NCI-H187 treated with DMSO at 0.1 percent for 48 hours (cell line): ENCODE data around the gene GOSR1.
"Not testable (repeated sequence)": the region's sequence is repeated elsewhere in the genome, so short reads cannot be mapped to it uniquely, and the experiment has no call there.

Source experiments
- DNase-seq: peaks from one replicate; lab custom pipeline; 2025; lab: John Stamatoyannopoulos, UW

GOSR1 gene

GRCh38 chr17:30505868-30506417, 28.7 kb downstream of the GOSR1 start:
- no peak for DNase-seq

- no peak for DNase-seq
These were observed 29.3 kb downstream of the GOSR1 start for GRCh38 chr17:30506481-30506880.

DNA sequence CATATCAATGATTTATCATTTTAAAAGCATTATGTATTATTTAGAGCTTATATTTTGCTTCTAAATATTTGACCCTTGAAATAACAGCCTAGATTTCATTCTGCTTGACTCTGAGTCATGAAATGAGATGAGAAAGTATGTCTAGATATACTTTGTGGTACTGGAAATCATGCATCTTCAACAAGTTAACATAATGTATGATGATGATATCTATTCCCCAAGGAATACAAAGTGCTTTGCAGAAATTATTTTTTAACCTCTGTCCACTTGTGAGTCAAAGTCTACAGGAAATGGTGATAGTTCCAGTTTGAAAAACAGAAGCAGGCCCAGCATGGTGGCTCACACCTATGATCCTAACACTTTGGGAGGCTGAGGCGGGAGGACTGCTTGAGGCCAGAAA, 36.1 kb downstream of the GOSR1 start:
- DNase-seq: no peak

- no peak for DNase-seq
These were observed 37.8 kb downstream of the GOSR1 start for GRCh38 chr17:30514895-30515596.

- no peak for DNase-seq
These were observed 40.6 kb downstream of the GOSR1 start for GRCh38 chr17:30517786-30518185.

GRCh38 chr17:30519166-30519565, 42.0 kb downstream of the GOSR1 start:
- no peak for DNase-seq

- DNase-seq: no peak
These were observed 42.5 kb downstream of the GOSR1 start for GRCh38 chr17:30519707-30520106.

DNA sequence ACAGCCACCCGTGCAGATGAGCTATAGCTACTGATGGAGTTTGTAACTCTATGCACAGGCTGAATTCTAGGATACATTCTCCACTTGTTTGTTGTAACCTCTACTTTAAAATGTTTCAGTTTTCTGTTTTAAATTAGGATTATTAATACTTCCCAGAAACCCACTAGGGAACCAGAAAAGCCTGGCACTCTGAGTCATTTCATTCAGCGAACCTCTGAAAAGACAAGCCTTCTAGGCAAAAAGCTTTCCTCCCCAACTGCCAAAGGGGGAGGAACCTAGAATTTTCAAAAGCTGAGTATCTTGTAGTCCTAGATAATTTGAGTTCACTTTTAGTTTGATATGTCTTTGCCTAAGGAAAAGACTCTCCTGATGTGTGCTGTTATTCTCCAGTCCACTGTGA, 43.2 kb downstream of the GOSR1 start:
- no peak for DNase-seq

DNA sequence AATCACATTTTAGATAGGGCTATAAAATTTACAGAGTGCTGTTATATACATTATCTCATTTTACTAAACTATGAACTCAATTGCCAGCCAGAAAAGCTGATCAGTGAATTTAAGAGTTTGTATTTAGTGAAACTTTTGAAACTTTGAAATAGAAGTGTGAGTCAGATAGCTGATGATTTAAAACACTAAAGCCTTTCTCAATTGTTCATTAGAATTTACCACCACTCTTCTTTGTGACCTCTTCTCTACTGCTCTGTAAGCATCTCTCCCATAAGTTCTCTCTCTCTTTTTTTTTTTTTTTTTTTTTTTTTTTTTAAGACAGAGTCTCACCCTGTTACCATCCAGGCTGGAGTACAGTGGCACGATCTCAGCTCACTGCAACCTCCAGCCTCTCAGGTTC, 43.7 kb downstream of the GOSR1 start:
- no peak for DNase-seq

DNA sequence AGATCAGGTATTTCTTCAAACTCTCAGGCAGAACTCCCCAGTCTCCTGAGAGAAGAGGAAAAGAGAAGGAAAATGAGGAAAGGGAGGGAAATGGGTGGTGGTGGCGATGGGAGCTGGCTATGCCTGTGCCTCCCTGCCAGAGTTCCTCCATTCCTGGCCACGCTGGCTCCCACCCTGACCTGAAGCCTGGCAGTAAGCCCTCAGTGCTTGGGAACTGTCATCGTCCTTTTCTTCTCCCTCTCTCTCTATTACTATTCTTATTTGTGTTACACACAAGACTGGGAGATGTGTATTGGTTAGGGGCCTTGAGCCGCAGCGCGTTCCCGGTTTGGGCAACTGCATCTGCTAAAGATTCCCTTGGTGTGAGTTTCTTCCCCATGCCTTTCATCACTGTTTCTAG, 44.6 kb downstream of the GOSR1 start:
- DNase-seq: no peak

GRCh38 chr17:30523236-30523635, 46.0 kb downstream of the GOSR1 start:
- not testable (repeated sequence) for DNase-seq

DNA sequence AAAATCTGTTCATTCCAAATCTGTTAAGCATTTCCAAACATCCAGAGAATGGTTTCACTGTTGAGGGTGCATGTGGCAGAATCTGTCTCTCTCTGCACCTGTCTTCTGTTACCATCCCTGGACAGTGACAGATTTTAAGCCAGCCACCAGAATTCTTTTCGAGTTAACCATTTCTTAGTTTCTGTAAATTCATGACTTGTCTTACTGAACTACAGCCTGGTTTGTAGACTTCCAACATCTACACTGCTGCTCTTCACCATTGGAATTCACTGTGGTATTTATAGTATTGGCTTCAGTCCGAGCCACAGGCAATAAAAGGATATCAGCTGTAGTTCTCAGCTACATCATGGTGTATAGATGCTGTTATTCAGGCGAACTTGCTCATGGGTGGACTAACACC, 47.6 kb downstream of the GOSR1 start:
- DNase-seq: no peak

- no peak for DNase-seq
These were observed 49.2 kb downstream of the GOSR1 start for GRCh38 chr17:30526401-30526800.

GRCh38 chr17:30528701-30529100, 51.5 kb downstream of the GOSR1 start:
- not testable (repeated sequence) for DNase-seq

DNA sequence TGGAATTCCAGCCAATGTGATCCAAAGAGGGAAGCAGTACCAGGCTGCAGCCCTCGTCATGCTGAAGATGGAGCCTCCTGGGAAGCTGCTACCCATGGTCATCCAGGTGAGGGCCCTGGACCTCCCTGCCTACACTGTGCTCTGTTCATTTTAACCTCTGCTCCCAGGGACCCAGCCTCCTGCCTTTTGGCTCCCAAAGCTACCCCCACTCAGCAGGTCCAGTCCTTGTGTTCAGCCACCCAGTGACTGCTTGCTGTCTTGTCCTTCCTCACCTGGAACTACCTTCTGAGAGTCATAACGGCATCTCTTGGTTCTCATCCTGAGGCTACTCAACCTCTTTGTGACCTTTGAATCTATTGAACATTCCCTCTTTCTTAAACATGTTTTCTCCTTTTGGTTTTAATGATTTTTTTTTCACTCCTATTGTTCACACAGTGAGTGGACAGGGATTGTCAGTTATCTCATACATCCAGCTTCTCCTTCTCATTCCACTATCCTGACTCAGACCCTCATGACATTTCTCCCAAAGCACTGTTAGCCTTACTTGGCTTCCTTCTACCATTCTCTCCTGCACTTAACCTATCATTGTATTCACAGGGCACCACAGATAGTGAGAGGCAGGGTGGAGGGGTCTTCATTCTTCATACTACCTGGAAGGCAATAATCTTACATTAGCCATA, 53.3 kb downstream of the GOSR1 start:
- DNase-seq: no peak

DNA sequence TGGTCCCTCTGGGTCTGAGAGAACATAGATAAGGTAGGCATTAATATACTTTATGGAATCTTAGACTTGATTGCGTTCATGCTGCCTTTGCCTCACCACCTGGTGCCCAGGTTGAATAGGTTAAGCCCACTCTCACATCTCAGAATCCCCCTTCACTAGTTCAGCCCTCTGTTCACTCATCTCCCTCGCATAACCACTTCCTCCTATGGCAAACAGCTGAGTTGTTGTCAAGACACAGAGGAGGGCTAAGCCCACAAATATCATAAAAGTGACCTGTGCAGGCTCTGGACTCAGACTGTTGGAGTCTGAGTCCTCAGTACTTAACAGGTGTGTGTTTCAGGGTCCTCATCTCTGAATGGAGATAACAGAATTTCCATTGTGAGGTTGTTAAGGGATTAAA, 55.7 kb downstream of the GOSR1 start:
- DNase-seq: no peak

DNA sequence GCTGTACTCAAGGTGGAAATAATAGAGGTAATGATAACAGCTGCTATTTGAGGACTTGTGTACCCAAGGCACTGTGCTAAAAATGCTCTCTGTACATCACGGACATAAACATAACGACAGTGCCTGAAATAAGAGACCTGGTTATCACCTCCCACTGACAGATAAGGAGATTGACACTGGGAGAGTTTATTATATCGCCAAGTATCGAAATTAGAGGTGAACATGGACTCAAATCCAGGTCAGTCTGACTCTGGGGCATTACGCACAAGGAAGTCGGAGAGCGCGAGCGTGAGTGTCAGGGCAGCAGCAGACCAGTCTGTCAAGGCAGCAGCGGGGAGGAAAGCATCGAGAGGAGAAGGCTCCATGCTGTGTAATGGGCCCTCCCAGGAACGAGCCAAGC, 57.1 kb downstream of the GOSR1 start:
- no peak for DNase-seq

DNA sequence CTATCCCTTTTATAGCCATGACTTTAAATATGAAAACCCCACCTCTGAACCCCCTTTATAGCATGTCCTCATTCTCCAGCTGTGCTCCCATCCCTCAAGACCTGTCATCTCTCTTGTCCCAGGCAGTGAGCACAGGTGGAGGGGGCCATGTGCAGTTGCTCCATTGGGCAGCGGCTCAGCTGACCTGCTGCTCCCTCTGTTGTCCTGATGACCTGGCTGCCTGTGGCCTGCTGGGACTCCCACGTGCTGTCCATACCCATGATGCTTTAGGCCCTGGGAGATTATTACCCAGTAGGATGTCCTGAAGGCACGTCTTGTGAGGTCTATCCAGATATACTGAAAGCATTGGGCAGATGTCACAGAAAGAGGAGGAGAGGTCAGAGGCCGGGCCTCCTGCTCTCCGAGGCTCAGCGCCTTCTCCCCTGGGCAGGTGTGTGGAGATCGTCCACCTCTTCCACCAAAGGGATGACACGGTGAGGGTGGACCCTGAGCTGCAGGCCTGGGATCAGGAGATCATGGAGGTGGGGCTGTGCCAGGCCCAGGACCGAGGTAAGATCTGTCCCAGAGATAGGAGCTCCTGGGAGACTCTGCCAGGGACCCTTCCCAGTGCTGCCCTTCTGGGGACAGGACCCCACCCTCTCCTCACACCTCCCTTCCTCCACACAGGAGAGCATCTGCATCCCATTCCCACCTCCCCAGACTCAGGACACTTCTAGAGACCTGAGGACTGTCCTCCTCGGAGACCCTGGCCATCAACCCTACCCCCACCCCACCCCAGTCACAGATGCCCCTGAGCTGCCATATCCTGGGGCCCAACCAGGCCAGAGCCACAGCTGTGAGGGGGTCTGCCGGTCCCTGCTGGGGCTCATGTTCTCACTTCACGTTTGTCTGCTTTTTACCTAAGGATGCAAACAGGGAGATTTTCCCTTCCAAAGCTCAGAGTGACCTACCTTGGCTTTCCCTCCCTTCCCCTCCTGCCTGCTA, 58.0 kb downstream of the GOSR1 start:
- no peak for DNase-seq

GRCh38 chr17:30536846-30537245, 59.6 kb downstream of the GOSR1 start:
- DNase-seq: not testable (repeated sequence)

DNA sequence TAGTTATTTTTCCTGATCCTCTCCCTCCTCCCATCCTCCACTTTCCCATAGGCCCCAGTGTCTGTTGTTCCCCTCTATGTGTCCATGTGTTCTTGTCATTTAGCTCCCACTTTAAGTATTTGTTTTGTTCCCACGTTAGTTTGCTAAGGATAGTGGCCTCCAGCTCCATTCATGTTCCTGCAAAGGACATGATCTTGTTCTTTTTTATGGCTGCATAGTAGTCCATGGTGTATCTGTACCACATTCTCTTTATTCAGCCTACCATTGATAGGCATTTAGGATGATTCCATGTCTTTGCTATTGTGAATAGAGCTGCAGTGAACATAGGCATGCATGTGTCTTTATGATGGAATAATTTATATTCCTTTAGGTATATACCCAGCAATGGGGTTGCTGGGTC, 60.5 kb downstream of the GOSR1 start:
- DNase-seq: not testable (repeated sequence)

- no peak for DNase-seq
These were observed 64.6 kb downstream of the GOSR1 start for GRCh38 chr17:30541802-30542201.

DNA sequence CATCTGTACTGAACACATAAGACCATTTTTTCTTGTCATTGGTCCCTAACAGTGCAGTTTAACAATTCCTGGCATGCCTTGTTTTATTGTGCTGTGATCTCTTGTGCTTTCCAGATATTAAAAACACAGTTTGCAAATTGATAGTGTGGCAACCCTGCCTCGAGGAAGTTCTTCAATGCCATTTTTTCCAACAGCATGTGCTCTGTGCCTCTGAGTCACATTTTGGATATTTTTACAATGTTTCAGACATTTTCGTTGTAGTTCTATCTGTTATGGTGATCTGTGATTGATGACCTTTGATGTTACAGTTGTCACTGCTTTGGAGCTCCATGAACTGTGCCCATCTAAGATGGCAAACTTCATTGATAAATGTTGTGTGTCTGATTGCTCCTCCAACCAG, 66.2 kb downstream of the GOSR1 start:
- no peak for DNase-seq
